ENCODE measurements around the gene KCTD11. TPM values are rescaled to one million over a fixed set of nuclear protein-coding genes. Genes with fewer than 3 reads are reported as not detected.

The KCTD11 gene
- total RNA-seq, 1 experiment from 2014 or later, result 5.4 TPM

DNA sequence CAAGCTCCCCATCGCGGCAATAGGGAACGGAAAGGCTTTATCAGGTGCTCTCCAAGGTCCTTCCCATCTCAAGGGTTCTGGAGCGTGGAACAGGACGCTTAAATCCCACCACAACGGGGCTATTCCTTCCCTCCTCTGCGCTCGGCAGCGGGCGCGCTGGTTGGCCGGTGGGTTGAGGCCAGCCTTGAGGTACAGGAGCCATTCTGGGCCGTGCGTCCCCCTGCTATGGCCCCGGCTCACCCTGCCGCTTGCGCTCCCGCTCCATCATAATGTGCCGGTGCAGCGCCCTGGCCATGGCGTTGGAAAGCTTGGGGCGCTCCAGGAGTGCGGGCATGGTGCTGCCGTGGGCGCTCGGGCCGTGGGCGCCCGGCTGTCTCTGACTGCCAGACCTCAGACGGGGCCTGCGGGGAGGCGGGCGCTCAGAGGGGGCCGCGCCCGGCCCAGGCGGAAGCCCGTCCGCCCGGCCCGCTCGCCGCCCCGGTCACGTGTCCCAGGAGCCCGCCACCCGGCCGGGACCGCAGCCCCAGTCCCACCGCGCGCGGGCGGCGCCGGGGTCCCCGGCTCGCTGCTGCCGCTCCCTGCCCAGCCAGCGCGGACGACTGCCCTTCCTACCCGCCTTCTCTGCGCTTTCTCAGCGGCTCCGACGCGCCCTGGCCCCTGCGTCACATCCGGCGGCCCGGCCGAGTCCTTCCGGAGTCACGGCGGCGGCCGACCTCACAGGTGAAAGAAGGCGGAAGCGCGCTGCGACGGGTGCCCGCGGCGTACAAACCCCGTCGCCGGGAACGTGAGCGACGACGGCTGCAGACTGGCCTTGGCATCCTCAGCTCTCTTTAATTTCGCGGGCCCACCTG, 37.0 kb upstream of the KCTD11 start, which contains the start of gene GPS2 (continued):
- TF ChIP-seq CEBPB (IDR thresholded peaks at IDR 0.05; ENCODE audit: low read depth) (no peak), TCF7L2 (IDR thresholded peaks at IDR 0.05; ENCODE audit: borderline replicate concordance, extremely low read depth, insufficient read depth, insufficient read length) (peak; percentile 83)
- TF ChIP-seq, protein P1, sequence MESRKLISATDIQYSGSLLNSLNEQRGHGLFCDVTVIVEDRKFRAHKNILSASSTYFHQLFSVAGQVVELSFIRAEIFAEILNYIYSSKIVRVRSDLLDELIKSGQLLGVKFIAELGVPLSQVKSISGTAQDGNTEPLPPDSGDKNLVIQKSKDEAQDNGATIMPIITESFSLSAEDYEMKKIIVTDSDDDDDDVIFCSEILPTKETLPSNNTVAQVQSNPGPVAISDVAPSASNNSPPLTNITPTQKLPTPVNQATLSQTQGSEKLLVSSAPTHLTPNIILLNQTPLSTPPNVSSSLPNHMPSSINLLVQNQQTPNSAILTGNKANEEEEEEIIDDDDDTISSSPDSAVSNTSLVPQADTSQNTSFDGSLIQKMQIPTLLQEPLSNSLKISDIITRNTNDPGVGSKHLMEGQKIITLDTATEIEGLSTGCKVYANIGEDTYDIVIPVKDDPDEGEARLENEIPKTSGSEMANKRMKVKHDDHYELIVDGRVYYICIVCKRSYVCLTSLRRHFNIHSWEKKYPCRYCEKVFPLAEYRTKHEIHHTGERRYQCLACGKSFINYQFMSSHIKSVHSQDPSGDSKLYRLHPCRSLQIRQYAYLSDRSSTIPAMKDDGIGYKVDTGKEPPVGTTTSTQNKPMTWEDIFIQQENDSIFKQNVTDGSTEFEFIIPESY (IDR thresholded peaks at IDR 0.05; ENCODE audit: extremely low read depth, insufficient replicate concordance, low read length), result peak; percentile 59

DNA sequence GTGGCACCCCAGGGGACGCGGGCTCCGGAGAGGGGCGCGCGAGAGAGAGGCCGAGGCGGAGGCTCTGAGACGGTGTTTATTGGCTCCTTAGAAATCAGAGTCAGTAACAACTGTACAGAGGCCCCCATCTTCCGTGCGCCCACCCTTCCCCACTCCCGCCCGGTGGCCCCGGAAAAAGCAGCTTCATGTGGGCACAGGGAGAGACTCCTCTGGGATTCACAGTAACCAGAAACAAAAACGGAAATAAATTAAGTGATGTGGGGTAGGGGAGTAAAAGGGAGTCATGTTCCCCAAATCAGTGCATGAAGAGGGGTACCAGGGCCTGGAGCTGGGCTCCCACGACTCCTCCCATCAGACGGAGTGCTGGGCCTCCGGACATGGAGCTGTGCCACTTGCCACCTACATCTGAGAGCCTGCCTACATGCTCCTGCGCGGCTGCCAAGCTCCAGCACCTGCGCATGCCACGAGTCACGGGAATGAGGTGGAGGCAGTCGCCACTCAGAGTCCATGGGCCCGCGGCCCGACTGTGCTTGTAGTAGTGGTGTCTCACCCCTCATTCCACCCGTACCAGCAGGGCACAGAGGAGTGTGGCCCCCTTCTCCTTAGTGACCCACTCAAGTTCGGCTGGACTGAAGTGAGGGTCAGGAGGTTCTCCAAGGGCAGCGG, 36.3 kb upstream of the KCTD11 start:
- no peak for TF ChIP-seq FOSL1 (IDR thresholded peaks at IDR 0.05; ENCODE audit: low read depth)
- TF ChIP-seq POLR2AphosphoS5 (IDR thresholded peaks at IDR 0.05; ENCODE audit: low read depth, low read length), result no peak
- no peak for TF ChIP-seq EZH2phosphoT487 (IDR thresholded peaks at IDR 0.05; ENCODE audit: borderline replicate concordance)
- Histone ChIP-seq H3K27me3 (ENCODE audit: insufficient read depth, low read length) (no peaks in the 10 kb centered on the region), H4K20me1 (ENCODE audit: insufficient read depth) (peaks cover 18% of the 10 kb centered on the region), H3K4me2 (ENCODE audit: low read length) (peak overlapping the region; percentile 96), H3K4me3 (replicated peaks in 1 of 2; ENCODE audit: low read depth in 1 of 2, low read length in 2 of 2) (peak overlapping the region; percentile 81 to 96), H3K36me3 (ENCODE audit: control insufficient read depth in 1 of 2, insufficient read depth in 2 of 2, low read length in 2 of 2) (peaks cover 24 to 49% of the 10 kb centered on the region in 2 experiments), H2AFZ (ENCODE audit: low read depth, low read length, poor library complexity, severe bottlenecking) (no peak overlapping the region), H3K79me2 (ENCODE audit: insufficient read depth, low read length) (peaks cover 41% of the 10 kb centered on the region), H3K27ac (ENCODE audit: low read depth, low read length) (peak overlapping the region; percentile 93), H3K4me1 (ENCODE audit: control insufficient read depth in 1 of 2, insufficient read depth in 2 of 2, low read length in 2 of 2) (peaks cover 19 to 43% of the 10 kb centered on the region in 2 experiments), H3K9me2 (ENCODE audit: insufficient read depth) (no peaks in the 10 kb centered on the region), H3K9ac (ENCODE audit: low read length) (peak overlapping the region; percentile 90), H3K9me3 (ENCODE audit: control insufficient read depth in 1 of 2, insufficient read depth in 1 of 2, low read depth in 1 of 2, low read length in 2 of 2) (no peaks in the 10 kb centered on the region)
- CTCF ChIA-PET, result interaction anchor here (0.5 to 1.4 kb wide), 2 partner anchors 14 kb away, joined by 5 read pairs; partner anchors contain the start of gene NEURL4
- POLR2A ChIA-PET, result no interaction called here
- DNase-seq (ENCODE audit: low read depth, low spot score) (no peak), ATAC-seq (no peak)
- intact Hi-C loops (cut with micrococcal nuclease), result no loop called here
- BruUV-seq (replicated peaks), result no TSS peak
- RAD21 ChIA-PET (ENCODE audit: low non-redundant PET in 1 of 2, low total read pairs in 2 of 2, uncharacterized antibody in 2 of 2, unreplicated experiment in 2 of 2), result no interaction called here
